Astrocyte of the cerebellum (primary cell): ENCODE data around the gene KAT2B.

ENCODE experiments used
- DNase-seq: peaks from one replicate; pipeline ENCODE4 v3.0.0-alpha.2; 2011; ENCODE audit warnings: low read depth
- H3K4me3 ChIP-seq: 2 replicates; pipeline ENCODE4 v1.5.1; 2011; ENCODE audit warnings: mild to moderate bottlenecking, low read depth, low read length, moderate library complexity
- in situ Hi-C: cut with HindIII; loops from 2 replicates; pipeline ENCODE4 v1.10.0; 2017; ENCODE audit warnings: low sequenced_read_pairs
- TF ChIP-seq, protein P1 (sequence below): IDR thresholded peaks from 2 replicates; pipeline ENCODE4 v1.5.1; 2012; ENCODE audit warnings: low read length, low read depth, moderate library complexity, mild to moderate bottlenecking; ENCODE audit errors: missing control alignments

Gene KAT2B

DNA sequence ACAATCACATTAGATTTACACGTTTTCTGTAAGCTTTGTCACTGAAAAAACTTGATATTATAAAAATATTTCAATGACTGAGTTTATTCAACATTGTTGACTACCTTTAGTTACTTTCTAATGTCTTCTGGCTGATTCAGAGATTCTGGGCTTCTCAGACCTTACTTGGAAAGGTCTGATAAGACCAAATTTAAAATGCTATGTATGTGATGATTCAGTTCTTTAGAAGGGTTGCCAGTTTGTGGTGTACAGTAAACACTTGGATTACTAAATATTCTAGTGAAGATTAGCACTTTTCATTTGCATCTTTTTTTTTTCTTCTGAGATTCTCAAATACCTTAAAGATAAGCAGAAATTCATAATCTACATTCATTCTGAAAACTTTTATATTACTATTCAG, 96.0 kb downstream of the KAT2B start:
- TF ChIP-seq, protein P1, sequence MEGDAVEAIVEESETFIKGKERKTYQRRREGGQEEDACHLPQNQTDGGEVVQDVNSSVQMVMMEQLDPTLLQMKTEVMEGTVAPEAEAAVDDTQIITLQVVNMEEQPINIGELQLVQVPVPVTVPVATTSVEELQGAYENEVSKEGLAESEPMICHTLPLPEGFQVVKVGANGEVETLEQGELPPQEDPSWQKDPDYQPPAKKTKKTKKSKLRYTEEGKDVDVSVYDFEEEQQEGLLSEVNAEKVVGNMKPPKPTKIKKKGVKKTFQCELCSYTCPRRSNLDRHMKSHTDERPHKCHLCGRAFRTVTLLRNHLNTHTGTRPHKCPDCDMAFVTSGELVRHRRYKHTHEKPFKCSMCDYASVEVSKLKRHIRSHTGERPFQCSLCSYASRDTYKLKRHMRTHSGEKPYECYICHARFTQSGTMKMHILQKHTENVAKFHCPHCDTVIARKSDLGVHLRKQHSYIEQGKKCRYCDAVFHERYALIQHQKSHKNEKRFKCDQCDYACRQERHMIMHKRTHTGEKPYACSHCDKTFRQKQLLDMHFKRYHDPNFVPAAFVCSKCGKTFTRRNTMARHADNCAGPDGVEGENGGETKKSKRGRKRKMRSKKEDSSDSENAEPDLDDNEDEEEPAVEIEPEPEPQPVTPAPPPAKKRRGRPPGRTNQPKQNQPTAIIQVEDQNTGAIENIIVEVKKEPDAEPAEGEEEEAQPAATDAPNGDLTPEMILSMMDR = no peak
- no peak overlapping the region for H3K4me3 ChIP-seq
- no peak for DNase-seq
- in situ Hi-C loops = no loop called here

DNA sequence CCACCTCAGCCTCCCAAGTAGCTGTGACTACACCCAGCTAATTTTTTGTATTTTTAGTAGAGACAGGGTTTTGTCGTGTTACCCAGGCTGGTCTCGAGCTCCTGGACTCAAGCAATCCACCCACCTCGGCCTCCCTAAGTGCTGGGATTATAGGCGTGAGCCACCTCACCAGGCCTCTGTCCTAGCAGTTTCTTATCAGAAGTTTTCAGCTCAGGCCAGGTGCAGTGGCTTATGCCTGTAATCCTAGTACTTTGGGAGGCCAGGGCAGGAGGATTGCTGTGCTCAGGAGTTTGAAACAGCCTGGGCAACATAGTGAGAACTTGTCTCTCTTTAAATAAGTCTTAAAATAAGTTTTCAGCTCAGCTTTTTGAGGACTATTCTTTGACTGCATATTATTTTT, 97.4 kb downstream of the KAT2B start:
- in situ Hi-C loops = no loop called here
- H3K4me3 ChIP-seq = no peak overlapping the region
- TF ChIP-seq, protein P1 = no peak
- no peak for DNase-seq

DNA sequence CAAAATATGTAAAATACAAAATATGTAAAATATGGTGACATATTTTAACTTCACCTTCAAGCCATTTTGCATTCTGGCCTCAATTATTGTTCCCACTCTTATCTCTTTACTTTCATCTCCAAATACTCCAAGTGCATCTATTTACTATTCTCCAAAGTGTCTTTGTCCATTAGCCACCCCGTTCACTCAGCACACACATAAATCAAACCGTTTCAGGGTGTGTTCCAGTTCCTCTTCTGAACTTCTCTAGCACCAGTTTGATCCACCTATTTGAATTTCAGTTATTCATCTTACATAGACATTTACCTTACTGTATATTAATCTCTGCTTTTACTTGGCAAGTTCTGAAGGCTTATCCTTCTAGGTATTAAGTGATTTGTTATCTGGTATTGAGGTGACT, 100.6 kb downstream of the KAT2B start:
- no peak overlapping the region for H3K4me3 ChIP-seq
- TF ChIP-seq, protein P1 = no peak
- DNase-seq = no peak
- in situ Hi-C loops = loop anchor here (5.0 kb wide), 1 partner anchor 49 kb away; no protein-coding TSS in a partner anchor

DNA sequence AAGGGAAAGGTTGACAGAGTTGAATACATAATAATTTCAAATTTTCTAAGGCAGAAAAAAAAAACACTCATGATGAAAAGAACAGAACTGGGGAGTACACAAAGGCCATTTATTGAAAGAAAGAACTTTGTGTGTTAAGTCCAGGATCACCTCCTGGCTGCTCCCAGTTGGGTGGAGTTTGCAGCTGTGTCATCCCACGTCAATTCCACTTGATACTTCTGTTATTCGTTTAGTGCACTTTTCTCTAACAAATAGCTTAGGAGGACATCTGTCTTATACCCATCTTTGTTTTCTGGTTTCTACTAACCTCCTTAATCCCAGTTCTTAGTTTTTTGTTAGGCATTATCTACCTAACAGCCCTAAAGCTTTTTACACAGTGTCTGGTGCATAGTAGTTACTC, 101.1 kb downstream of the KAT2B start:
- in situ Hi-C loops = loop anchor here (5.0 kb wide), 1 partner anchor 49 kb away; no protein-coding TSS in a partner anchor
- DNase-seq = no peak
- TF ChIP-seq, protein P1 = no peak
- no peak overlapping the region for H3K4me3 ChIP-seq

DNA sequence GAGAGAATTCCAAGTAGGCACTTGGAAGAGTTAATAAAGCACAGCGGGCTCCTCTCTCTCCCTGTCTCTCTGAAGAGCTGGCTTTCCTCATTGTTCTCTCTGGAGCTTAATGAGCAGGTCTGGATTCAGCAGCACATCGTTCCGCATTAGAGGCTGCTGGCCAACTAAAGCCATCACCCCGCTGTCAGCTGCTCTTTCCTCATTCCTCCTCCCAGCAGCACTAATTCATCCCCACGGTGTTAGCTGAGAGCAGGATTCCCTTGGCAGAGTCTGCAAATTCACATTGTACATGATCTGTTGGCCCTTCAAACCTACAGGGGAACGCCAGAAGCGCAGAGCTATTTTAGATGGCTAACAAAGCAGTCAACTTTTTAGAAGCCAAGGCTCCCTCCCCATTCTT, 101.6 kb downstream of the KAT2B start:
- in situ Hi-C loops = loop anchor here (5.0 kb wide), 1 partner anchor 50 kb away; no protein-coding TSS in a partner anchor
- H3K4me3 ChIP-seq = no peak overlapping the region
- TF ChIP-seq, protein P1 = peak; percentile 10
- peak; percentile 80 for DNase-seq

DNA sequence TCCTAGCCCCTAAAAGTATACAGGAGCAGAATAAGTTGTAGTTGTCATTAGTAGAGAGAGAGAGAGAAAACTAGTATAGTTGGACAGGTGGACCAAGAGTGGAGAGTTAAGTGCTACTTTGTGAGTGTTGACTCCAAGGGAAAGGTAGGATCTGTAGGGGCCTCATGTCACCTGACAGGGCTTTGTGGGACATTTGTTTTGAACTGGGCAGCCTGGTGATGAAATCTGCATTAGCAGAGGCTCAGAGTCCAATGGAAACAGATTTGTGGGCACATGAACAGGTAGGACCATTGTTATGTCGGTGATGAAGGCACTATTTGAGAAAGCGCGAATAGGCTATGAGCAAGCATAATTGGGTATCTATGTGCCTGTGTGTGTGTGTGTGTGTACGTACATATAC, 102.3 kb downstream of the KAT2B start:
- TF ChIP-seq, protein P1 = no peak
- H3K4me3 ChIP-seq = no peak overlapping the region
- in situ Hi-C loops = loop anchor here (5.0 kb wide), 1 partner anchor 50 kb away; no protein-coding TSS in a partner anchor
- no peak for DNase-seq
